Stimulated activated CD8-positive, alpha-beta memory T cell treated with anti-CD3 and anti-CD28 coated beads, Interleukin-7, amount 100 ng/mL, for 48 hours (primary cell): ENCODE measurements around the gene THOP1.

ENCODE experiments used
- DNase-seq, 2 donors: peaks; one replicate each; pipeline ENCODE4 v3.0.0-alpha.2; 2020; ENCODE audit warnings: low read depth in 1 of 2; ENCODE audit errors: extremely low read depth in 1 of 2

The THOP1 gene

DNA sequence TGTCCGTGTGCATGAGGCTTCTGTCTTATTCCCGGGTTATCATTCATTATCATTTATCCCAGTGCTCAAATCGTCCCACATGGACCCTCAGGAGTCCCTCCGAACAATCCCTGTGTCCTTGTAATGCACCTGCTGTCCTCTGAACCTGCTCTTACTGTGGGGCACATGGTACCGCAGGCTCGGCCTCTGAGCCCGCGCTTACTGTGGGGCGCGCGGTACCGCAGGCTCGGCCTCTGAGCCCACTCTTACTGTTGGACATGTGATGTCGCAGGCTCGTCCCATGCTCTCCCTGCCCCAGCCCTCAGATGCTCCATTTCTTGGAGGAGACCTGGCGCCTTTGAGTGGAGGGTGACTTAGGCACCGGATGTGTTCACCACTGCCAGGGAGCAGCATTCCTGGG is 17.5 kb downstream of the THOP1 start:
- DNase-seq: no peak

DNA sequence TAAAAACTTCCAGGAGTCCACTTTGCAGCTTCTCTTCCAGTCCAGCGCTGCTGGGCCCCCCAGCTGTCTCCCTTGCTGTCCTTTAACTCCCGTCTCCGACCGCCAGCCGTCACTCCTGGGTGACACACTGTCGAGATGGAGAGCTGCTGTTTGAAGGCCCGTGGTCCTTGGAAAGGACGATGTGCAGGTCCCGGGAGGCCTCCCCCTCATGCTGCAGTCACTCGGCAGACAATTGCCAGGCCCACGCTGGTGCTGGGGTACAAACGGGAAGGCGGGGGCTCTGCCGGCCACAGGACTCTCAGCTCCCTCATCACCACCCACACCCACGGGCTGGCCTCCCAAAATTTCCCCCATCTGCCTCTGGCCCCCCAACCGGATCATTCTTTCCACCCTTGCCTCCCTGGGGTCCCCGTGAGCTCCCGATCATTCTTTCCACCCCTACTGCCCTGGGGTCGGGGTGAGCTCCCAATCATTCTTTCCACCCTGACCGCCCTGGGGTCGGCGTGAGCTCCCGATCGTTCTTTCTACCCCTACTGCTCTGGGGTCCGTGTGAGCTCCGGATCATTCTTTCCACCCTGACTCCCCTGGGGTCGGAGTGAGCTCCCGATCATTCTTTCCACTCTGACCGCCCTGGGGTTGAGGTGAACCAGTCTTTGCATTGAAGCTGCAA is 18.3 kb downstream of the THOP1 start:
- no peak for DNase-seq

DNA sequence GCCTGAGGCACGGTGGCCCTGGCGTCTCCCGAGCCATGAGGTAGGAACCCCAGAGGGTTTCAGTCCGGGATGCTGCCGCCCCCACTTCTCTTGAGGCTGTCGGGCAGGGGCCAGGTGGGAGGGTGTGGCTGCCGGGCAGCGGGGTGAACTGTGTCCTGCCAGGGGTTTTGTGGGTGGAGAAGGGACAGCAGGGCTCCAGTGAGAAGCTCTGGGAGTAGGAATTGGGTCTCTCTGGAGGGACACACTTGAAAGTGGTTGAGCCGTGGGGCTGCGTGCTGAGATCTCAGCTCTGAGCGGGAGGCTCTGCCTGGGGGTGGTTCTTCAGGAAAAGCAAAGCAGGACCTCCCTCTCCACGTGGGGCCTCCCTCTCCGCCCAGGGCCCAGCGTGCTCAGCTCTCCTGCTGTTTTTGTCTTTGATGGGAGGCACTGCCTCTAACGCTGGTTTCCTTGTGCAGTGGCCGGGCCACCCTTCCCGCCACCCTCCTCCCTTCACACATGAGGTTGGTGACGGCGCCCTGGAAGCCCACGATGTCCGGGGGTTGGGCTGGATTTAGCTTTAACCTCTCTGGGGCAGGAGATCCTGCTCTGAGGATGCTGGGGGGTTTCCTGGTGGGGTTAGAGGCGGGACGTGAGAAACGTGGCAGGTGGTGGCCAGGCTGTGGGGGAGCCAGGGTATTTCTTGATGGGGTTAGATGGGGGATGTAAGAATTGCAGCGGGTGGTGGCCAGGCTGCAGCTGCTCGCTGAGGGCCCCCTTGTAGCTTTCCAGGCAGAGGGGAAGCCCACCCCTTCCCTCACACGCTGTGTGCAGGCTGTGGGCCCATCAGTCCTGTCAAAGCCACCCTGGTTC is 19.1 kb downstream of the THOP1 start:
- DNase-seq: no peak

DNA sequence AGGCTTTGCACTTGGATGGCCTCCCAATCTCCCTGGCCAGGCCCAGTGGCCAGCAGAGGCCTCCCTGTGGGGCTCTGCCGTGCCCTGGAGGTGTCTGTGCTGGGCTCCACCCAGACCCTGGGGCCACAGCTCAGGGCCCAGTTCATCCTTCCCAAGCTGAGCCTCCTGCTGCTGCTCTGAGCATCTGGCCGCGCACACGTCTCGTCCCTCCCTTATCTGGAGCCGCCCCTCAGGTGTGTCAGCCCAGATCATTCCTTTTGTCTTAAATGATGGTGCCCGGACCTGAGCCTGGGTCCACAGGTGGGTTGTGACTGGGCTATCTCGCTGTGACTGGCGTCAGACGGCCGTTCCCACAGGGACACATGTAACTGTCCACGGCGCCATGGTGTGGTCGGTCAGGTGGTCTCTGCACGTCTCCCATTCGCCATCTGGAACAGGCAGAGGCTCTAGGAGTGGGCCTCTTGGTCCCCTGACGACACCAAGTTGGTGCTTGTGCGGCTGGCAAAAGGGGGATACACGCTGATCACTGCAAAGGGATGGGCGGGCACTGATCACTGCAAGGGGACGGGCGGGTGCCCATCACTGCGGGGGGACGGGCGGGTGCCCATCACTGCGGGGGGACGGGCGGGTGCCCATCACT is 20.1 kb downstream of the THOP1 start:
- DNase-seq: no peak

DNA sequence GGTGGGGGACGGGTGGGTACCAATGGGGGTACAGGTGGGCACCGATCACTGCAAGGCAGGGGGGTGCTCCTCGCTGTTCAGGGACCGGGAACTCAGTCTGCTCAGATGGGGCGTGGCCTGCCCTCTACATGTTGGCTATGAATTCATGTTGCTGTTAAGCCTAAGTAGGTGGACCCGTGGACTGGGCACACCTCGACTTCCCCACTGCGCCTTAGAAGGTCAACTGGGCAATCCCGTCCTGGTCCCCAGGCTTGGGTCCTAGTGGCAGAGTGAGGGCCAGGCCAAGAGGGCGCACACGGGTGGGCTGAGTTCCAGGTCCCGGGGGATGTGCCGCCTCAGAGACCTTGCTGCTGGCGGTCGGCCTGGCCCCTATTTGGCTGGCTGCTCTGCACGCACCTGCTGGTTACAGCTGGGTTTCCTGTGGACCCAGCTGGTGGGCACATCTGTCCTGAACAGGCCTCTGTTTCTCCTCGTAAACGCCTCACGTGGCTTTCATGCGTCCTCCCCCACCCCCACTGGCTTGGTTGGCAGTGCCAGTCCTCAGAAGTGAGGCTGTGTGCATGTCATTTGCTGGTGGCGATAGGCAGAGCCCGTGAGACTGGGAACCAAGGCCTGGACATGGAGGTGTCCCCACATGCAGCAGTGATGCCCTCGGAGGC is 20.8 kb downstream of the THOP1 start:
- DNase-seq: no peak

DNA sequence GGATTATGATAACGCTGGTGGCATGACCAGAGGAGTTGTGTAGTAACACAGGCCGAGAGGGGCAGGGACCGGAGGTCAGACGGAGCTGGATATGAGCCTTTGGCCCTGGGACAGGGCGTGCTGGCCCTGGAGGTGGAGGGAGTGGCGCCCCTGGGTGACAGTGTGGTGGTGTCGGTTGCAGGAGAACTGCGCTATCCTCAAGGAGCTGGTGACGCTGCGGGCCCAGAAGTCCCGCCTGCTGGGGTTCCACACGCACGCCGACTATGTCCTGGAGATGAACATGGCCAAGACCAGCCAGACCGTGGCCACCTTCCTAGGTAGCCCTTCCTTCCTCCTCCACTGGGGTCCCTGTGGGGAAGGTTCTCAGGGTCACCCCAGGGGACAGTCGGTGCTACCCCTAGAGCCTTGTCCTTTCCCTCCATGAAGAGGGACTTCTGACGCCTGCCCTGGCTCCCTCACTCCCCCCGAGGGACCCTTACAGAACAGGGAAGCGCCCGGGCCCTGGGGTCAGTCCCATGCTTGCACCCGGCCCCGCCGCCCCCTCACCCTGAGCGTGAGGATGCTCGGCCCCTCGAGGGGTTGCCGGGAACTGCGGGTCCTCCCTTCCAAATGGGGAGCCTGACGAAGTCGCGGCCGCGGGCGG is 21.6 kb downstream of the THOP1 start:
- DNase-seq: no peak

DNA sequence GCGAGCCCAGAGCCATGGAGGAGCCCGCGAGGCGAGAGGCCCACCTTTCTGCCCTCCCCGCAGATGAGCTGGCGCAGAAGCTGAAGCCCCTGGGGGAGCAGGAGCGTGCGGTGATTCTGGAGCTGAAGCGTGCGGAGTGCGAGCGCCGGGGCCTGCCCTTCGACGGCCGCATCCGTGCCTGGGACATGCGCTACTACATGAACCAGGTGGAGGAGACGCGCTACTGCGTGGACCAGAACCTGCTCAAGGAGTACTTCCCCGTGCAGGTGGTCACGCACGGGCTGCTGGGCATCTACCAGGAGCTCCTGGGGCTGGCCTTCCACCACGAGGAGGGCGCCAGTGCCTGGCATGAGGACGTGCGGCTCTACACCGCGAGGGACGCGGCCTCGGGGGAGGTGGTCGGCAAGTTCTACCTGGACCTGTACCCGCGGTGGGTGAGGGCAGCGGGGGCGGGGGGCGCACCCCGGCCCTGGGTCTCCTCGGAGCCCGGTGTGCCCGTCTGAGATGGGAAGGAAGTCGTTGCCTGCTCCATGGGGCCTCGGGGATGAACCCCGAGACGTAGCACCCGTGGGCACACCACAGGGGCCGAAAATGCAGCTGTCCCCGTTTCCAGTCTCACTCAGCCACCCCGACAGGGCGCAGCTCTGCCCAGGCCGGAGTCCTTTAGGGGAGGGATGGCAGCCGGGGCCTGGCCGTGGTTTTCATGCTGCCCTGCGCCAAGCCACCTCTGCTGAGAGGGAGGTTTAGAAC is 22.3 kb downstream of the THOP1 start:
- DNase-seq: no peak

DNA sequence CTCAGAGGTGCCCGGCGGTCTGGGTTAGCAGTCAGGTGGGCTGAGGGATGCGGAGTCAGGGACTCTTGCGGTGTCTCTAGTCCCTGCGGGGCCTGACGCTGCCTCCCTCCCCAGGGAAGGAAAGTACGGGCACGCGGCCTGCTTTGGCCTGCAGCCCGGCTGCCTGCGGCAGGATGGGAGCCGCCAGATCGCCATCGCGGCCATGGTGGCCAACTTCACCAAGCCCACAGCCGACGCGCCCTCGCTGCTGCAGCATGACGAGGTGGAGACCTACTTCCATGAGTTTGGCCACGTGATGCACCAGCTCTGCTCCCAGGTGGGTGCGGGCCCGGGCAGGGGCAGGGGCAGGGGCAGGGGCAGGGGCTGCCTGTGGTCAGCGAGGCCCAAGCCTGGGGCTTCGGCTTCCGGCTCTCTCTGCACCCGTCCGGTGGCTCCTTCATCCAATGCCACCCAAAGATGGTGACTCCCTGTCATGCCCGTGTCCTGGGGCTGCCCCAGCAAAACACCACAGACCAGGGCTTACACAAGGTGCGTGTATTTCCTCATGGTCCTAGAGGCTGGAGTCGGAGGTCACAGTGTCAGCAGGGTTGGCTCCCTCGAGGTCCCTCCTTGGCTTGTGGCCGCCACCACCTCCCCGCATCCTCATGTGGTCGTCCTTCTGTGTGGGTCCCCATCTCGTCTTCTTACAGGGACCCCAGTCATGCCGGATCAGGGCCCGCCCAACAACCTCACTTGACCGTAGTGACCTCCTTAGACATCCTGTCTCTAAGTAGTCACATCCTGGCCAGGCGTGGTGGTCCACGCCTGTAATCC is 23.0 kb downstream of the THOP1 start:
- DNase-seq: no peak

DNA sequence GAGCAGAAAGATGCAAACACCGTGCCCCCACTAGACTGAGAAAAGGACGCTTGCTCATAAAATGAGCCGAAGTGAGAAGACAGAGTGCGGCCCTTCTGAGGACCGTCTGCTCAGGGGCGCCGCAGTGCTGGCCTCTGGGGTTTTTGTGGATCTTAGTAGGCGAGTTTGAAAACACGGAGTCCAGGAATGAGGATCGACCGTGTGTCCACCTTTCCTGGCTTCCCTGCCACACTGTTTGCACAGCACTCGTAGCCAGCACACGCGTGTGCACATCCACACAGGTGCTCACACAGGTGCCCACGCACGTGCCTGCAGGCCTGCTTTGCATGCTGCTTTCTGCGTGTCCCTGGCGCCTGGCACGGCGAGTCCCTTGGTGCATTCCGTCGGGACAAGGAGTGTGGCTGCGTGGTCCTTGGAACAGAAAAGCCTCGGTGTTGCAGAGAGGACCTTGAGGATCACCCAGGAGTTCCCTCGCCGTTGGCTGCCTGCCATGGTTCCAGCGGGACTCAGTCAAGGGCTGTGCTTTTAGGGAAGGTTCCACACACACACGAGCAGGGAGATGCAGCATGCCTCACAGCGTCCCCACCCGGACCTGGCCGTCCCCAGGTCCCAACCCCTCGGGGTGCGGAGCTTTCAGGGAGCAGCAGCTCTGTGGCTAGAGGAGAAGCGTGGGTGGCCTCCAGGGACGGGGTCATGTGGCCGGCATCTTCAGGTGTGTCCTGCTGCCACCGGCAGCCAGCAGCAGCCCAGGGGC is 24.3 kb downstream of the THOP1 start:
- DNase-seq: no peak

DNA sequence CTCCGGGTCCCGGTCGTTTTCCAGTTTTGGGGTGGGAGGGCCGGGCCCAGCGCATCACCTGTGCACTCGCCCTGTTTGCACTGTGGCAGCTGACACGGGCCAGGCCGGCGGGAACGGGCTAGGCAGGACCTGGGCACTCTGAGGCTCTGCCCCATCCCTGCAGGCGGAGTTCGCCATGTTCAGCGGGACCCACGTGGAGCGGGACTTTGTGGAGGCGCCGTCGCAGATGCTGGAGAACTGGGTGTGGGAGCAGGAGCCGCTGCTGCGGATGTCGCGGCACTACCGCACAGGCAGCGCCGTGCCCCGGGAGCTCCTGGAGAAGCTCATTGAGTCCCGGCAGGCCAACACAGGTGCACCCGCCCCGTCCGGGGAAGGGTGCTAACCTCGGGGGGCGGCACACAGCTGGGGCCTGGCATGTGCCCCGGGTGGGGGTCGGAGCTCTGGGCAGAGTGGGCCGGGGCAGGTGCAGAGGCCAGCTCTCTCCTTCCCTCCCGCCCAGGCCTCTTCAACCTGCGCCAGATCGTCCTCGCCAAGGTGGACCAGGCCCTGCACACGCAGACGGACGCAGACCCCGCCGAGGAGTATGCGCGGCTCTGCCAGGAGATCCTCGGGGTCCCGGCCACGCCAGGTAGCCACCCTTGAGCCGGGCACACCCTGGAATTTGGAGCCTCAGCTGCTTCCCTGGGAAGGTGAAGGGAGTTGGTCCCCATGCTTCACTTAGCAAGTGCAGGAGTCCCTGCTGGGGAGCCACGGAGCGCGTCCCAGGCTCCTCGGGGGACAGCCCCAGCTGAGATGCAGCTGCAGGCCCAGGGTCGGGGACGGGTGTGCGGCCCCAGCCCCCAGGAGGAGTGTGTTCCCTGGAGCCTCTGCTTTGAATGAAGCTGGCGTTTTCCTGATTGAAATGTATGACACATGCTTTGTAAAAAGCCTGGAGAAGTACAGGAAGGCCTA is 25.1 kb downstream of the THOP1 start:
- DNase-seq: no peak

DNA sequence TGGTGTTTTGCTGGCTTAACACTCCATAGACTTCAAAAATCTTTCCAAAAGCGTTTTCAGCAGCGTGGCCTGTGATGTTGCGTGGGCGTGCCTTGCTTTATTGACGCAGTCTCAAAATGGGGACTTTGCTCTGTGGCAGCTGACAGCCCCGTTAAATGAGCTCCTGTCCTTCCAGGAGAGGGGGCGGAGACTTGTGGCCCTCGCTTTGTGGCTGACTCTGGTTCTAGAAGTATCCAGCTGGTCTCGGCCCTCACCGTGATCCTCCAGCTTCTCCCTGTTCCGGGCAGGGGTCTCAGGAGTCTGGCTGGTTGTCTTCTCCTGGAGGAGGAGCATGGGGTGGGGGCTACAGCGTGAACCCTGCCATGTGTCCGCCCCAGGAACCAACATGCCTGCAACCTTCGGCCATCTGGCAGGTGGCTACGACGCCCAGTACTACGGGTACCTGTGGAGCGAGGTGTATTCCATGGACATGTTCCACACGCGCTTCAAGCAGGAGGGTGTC is 26.0 kb downstream of the THOP1 start:
- DNase-seq: no peak

DNA sequence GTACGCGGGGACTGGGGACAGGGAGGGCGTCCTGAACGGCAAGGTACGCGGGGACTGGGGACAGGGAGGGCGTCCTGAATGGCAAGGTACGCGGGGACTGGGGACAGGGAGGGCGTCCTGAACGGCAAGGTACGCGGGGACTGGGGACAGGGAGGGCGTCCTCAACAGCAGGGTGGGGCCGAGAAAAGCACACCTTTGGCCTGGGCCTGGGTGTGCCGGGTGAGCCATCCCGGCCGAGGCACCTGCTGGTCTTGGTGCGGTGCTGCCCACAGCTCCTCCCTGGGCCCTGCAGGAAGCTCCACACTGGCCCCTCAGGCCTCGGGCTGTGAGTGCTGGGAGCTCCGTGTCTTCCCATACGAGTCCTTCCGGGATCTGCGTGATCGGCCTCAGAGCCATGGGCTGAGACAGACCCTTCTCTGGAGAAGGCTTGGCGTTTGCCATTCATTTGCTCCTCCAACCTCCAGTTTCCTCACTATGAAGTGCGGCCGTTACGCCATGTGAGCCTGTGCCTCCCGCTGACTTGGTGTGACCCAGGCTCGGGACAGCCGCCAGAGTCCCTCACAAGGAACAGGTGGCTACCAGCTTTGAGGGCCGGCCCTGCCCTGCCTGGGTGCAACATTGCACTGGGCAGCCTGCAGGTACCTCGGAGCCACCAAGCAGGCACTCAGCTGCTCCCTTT is 26.6 kb downstream of the THOP1 start:
- DNase-seq: no peak

DNA sequence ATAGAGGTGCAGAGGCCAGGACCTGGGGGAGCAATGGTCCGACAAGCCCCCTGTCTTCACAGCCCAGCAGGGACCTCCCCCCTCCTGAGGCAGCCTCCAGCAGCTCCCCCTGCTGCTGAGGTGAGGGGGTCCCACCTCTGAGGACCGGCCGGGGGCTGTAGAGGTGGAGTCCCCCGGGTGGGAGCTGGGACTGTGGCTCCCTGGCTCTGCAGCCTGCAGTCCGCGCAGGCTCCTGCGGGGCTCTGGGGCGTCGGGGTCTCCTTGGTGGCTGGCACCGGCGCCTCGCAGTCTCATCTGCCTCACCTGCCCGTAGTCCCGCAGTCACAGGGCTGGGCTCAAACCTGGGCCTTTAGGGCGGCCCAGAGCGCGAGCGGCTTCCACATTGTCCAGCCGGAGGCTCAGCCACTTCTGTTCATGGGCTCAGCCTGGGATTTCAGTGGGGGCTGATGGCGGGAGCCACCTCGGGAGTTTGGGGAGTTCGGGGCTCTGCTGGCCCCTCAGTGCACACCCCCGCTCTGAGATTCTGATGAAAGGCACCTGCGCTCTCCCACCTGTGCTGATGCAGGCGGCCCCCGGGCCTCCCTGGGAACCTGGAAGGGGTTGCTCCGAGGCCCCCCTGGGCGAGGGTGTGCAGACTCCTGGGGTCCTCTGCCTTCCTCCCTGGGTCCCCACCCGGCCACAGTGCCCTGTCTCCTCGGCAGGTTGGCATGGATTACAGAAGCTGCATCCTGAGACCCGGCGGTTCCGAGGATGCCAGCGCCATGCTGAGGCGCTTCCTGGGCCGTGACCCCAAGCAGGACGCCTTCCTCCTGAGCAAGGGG is 27.3 kb downstream of the THOP1 start:
- no peak for DNase-seq

DNA sequence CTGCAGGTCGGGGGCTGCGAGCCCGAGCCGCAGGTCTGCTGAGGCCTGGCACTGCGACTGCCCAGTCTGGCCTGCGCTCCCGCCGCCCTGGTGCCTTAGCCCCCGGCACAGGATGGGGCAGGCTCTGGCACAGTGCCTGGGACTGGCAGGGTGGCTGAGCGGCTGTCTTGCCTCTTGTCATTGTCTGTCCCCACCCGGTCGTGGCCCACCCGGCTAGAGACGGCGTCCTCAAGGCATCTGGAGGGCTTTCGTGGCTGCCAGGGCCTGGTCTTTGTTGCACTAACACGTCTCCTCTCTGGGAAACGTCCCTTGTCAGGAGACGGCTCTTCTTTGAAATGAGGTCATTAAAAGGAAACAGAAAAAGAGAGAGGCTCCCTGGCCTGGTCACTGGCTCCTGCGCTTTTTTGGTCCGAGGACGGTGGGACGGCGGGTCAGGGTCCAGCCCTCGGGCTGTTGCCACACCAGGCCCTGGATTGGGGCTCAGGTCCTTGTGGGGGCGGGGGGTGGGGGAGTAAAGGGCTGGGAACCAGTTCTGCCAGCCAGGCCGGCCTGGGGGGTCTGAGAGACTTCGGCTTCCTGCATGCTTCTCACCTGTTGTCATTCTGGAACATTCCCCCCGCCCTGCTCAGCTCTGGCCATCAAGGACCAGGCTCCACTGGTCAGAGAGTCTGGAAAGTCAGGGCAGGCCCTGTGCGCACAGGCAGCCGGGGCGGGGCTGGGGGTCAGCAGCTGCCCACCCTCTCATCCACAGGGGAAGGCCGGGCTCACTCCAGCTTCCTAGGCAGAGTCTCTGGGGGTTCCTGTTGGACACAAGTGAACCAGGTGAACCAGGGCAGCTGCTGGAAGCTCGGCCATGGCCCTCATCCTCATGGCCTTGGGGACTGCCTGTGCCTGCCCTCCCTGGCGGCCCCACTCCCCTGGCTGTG is 28.2 kb downstream of the THOP1 start:
- no peak for DNase-seq

DNA sequence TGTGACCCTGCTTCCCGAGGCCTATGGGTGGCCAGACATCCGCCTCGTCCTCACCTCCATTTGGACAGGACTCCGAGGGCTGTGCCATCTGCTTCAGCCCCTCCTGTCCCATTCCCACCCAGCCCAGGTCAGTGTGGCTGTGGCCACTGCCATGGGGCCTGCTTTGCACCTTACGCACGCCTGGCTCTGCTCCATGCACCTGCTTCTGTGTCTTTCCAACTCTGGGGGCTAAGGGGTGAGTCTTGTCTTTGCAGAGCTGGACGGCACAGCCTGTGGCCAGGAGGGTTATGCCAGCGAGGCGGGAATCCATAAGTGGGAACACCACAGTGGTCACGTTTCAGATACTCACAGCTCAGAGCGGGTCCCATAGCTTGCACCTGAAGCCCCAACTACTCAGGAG is 29.1 kb downstream of the THOP1 start:
- DNase-seq: no peak
